B cell (primary cell): ENCODE measurements around the gene MT1G. TPM values are rescaled to one million over a fixed set of nuclear protein-coding genes. Genes with fewer than 3 reads are reported as not detected.
"Not testable (repeated sequence)": the region's sequence is repeated elsewhere in the genome, so short reads cannot be mapped to it uniquely, and the experiment has no call there.

Experiments
- ATAC-seq: fragments of 200-7000 bp; cut with Tn5 transposase; one replicate; pipeline ENCODE4 v1.10.0; 2021; ENCODE audit warnings: low read depth, mild to moderate bottlenecking, moderate number of reproducible peaks, moderate library complexity
- CTCF ChIA-PET: fragments of 350-600 bp; sonication (Branson Sonifier 250); formaldehyde crosslinking; loops from one replicate; lab custom pipeline; 2021; ENCODE audit warnings: antibody characterized with exemption, inconsistent platforms; lab: Charles Lee
- POLR2A ChIA-PET: fragments of 350-600 bp; sonication (Branson Sonifier 250); formaldehyde crosslinking; loops from one replicate; lab custom pipeline; 2021; ENCODE audit warnings: antibody characterized with exemption; lab: Charles Lee
- DNase-seq: peaks from one replicate; pipeline ENCODE4 v3.0.0; 2013
- H2AFZ ChIP-seq: 2 replicates; pipeline ENCODE4 v1.6.1; 2012; ENCODE audit warnings: mild to moderate bottlenecking, low read depth, low read length; ENCODE audit not compliant: insufficient read depth, poor library complexity, severe bottlenecking
- H3K27ac ChIP-seq, 2 donors: 1 replicate in 1 of 2; 2 replicates in 1 of 2; pipeline ENCODE4 v1.5.1; 2012 to 2013; ENCODE audit warnings: low read length in 2 of 2, mild to moderate bottlenecking in 2 of 2, moderate library complexity in 1 of 2
- H3K27me3 ChIP-seq, 4 experiments: fragments of 200-600 bp in 1 of 4; sonication (generic) in 1 of 4; replicated peaks in 1 of 4; 1 replicate in 2 of 4; 2 replicates in 2 of 4; pipeline versions ENCODE4 v1.6.1 to v1.7.0; 2013 to 2016; ENCODE audit warnings: low read length in 3 of 4, mild to moderate bottlenecking in 2 of 4, mixed read lengths in 1 of 4, moderate library complexity in 1 of 4; ENCODE audit not compliant: insufficient read depth in 4 of 4, control insufficient read depth in 3 of 4; ENCODE audit errors: control extremely low read depth in 1 of 4
- H3K36me3 ChIP-seq, 2 experiments: replicated peaks in 1 of 2; 1 replicate in 1 of 2; 2 replicates in 1 of 2; pipeline versions ENCODE4 v1.6.1 to v1.7.1; 2013; ENCODE audit warnings: low read length in 1 of 2; ENCODE audit not compliant: insufficient read depth in 2 of 2, control insufficient read depth in 1 of 2; ENCODE audit errors: control extremely low read depth in 1 of 2, extremely low read depth in 1 of 2
- H3K4me1 ChIP-seq, 2 donors: fragments of 200-600 bp in 1 of 2; sonication (generic) in 1 of 2; 1 replicate in 1 of 2; 2 replicates in 1 of 2; pipeline versions ENCODE4 v1.5.1 to v1.6.1; 2013 to 2017; ENCODE audit warnings: low read length in 2 of 2; ENCODE audit not compliant: control insufficient read depth in 2 of 2, insufficient read depth in 2 of 2
- H3K4me2 ChIP-seq: replicated peaks from 2 replicates; pipeline ENCODE3; 2012; ENCODE audit warnings: mild to moderate bottlenecking, low read depth, low read length; ENCODE audit not compliant: poor library complexity, severe bottlenecking
- H3K4me3 ChIP-seq, 5 experiments: fragments of 200-600 bp in 1 of 5; sonication (generic) in 1 of 5; 1 replicate in 3 of 5; 2 replicates in 2 of 5; pipeline versions ENCODE4 v1.5.1 to v1.7.0; 2011 to 2016; ENCODE audit warnings: low read length in 4 of 5, mild to moderate bottlenecking in 4 of 5, low read depth in 2 of 5, control low read depth in 1 of 5, moderate library complexity in 1 of 5; ENCODE audit not compliant: insufficient read depth in 1 of 5; ENCODE audit errors: control extremely low read depth in 1 of 5, extremely low read depth in 1 of 5
- H3K79me2 ChIP-seq: fragments of 200-600 bp; sonication (generic); one replicate; pipeline ENCODE4 v1.6.0; 2016; ENCODE audit warnings: low read length; ENCODE audit not compliant: control insufficient read depth, insufficient read depth
- H3K9ac ChIP-seq: fragments of 200-600 bp; sonication (generic); 2 replicates; pipeline ENCODE4 v1.6.1; 2017; ENCODE audit warnings: mild to moderate bottlenecking, low read length, moderate library complexity
- H3K9me3 ChIP-seq, 3 donors: one replicate each; pipeline versions ENCODE4 v1.6.1 to v1.7.1; 2013; ENCODE audit warnings: low read length in 2 of 3; ENCODE audit not compliant: control insufficient read depth in 2 of 3, insufficient read depth in 1 of 3; ENCODE audit errors: control extremely low read depth in 1 of 3
- H4K20me1 ChIP-seq: 2 replicates; pipeline ENCODE4 v1.6.0; 2012; ENCODE audit warnings: mild to moderate bottlenecking, low read length; ENCODE audit not compliant: insufficient read depth, control insufficient read depth, poor library complexity, severe bottlenecking
- H3K27ac Mint-ChIP-seq: one replicate; pipeline ENCODE4 v1.8.0; 2021; ENCODE audit warnings: mixed read lengths
- H3K27me3 Mint-ChIP-seq: one replicate; pipeline ENCODE4 v1.8.0; 2021; ENCODE audit warnings: mixed read lengths
- H3K4me1 Mint-ChIP-seq: one replicate; pipeline ENCODE4 v1.8.0; 2021; ENCODE audit warnings: mixed read lengths
- H3K4me3 Mint-ChIP-seq: one replicate; pipeline ENCODE4 v1.8.0; 2021; ENCODE audit warnings: mixed read lengths
- H3K9me3 Mint-ChIP-seq: one replicate; pipeline ENCODE4 v1.8.0; 2022; ENCODE audit warnings: mixed read lengths; ENCODE audit not compliant: insufficient read depth
- CTCF ChIP-seq: fragments of 200-600 bp; IDR thresholded peaks from one replicate; pipeline ENCODE4 v1.8.0; 2022; ENCODE audit warnings: antibody characterized with exemption, mild to moderate bottlenecking
- EZH2 ChIP-seq: IDR thresholded peaks from 2 replicates; pipeline ENCODE4 v1.6.1; 2012; ENCODE audit warnings: borderline replicate concordance, low read depth, mild to moderate bottlenecking, moderate library complexity, low read length; ENCODE audit not compliant: insufficient read depth, poor library complexity, severe bottlenecking
- WGBS: methylation state at CpG from one replicate; pipeline ENCODE4 v1.1.5; 2013; ENCODE audit warnings: missing lambda C conversion rate; ENCODE audit not compliant: insufficient coverage; 5-methylcytosine and 5-hydroxymethylcytosine counted together
- intact Hi-C: fragments of 100-400 bp; cut with micrococcal nuclease; formaldehyde crosslinking; loops from one replicate; pipeline ENCODE4 v1.10.0; 2022
- polyA plus RNA-seq: library from polyadenylated mRNA; depleted of rRNA; stranded (reverse); fragments of >200 nt; gene quantifications from 2 replicates; pipeline ENCODE4 v1.2.3, GENCODE V29; 2012
- total RNA-seq, 2 donors: library from RNA; stranded (reverse); fragments of 120-200 nt in 1 of 2; gene quantifications; 1 replicate in 1 of 2; 2 replicates in 1 of 2; pipeline versions ENCODE4 v1.2.3 to v1.2.4, GENCODE V29; 2013 to 2022

MT1G gene
- total and polyA plus RNA-seq, 2 donors (not counting 1 experiment from before 2014, with no cell fraction given) = not detected

- no peak within 1 kb of the TSS for H2AFZ ChIP-seq
- no peaks in the 10 kb centered on the region for H3K79me2 ChIP-seq
- no peak within 1 kb of the TSS for H3K4me3 Mint-ChIP-seq
- intact Hi-C loops = no loop called here
- ChIA-PET POLR2A (no interaction called here), CTCF (interaction anchor here (0.7 kb wide), 1 partner anchor 33 kb away, joined by 3 read pairs; no protein-coding TSS in a partner anchor)
- peaks cover 6 to 7% of the 10 kb centered on the region in 2 donors for H3K4me1 ChIP-seq
- DNase-seq (no peak), ATAC-seq (no peak)
- no peak within 1 kb of the TSS for H3K4me3 ChIP-seq
- no peaks in the 10 kb centered on the region for H3K9me3 Mint-ChIP-seq
- H3K9ac ChIP-seq = no peak within 1 kb of the TSS
- no peak within 1 kb of the TSS for H3K27ac Mint-ChIP-seq
- H3K27me3 Mint-ChIP-seq = peaks cover 86% of the 10 kb centered on the region
- no peaks in the 10 kb centered on the region for H4K20me1 ChIP-seq
- TF ChIP-seq CTCF (no peak), EZH2 (no peak)
- H3K36me3 ChIP-seq = no peaks in the 10 kb centered on the region
- peaks cover 9% of the 10 kb centered on the region for H3K4me1 Mint-ChIP-seq
- H3K4me2 ChIP-seq = no peak within 1 kb of the TSS
- peaks cover 0 to 3% (median 0%) of the 10 kb centered on the region in 3 donors for H3K9me3 ChIP-seq
- H3K27ac ChIP-seq = no peak within 1 kb of the TSS
- H3K27me3 ChIP-seq = peaks cover 0 to 75% (median 32%) of the 10 kb centered on the region in 4 experiments
- WGBS = 9% methylated on average over 37 of the region's 38 CpGs
These were observed 1.4 kb upstream of the MT1G start, which contains the start of gene MT1H for GRCh38 chr16:56669005-56669839. MT1H (plus strand) TSS chr16:56669814; CDS start chr16:56669885, 71 bp downstream.

- Histone ChIP-seq H3K4me1 (peaks cover 16 to 19% of the 10 kb centered on the region in 2 donors), H3K27me3 (peaks cover 0 to 74% (median 36%) of the 10 kb centered on the region in 4 experiments)
- intact Hi-C loops, H3K79me2 ChIP-seq, H2AFZ ChIP-seq, H3K27ac Mint-ChIP-seq, H4K20me1 ChIP-seq, H3K9me3 Mint-ChIP-seq, H3K9ac ChIP-seq, H3K27ac ChIP-seq, H3K9me3 ChIP-seq, H3K4me3 Mint-ChIP-seq, H3K4me3 ChIP-seq, DNase-seq, H3K4me2 ChIP-seq, ATAC-seq, H3K36me3 ChIP-seq, POLR2A ChIA-PET, CTCF ChIA-PET: not testable (repeated sequence)
- Mint-ChIP-seq H3K27me3 (peaks cover 83% of the 10 kb centered on the region), H3K4me1 (peaks cover 18% of the 10 kb centered on the region)
- WGBS = no CpG with 5 or more reads among the region's 8 CpGs
These were observed 2.3 kb downstream of the MT1G start for GRCh38 chr16:56665286-56666261.
